GM23338 (cell line): ENCODE data around the gene CLEC2D.

Source experiments
- CREB1 ChIP-seq: fragments of 250-450 bp; sonication (Bioruptor Pico); IDR thresholded peaks from 2 replicates; pipeline ENCODE4 v1.5.0; 2020; ENCODE audit warnings: low read depth, mild to moderate bottlenecking, moderate library complexity
- EZH2 ChIP-seq: fragments of 200-600 bp; sonication (generic); IDR thresholded peaks from one replicate; pipeline ENCODE4 v1.8.0; 2017; ENCODE audit warnings: antibody characterized with exemption, mild to moderate bottlenecking, low read depth; ENCODE audit not compliant: unreplicated experiment
- EZH2phosphoT487 ChIP-seq: fragments of 200-600 bp; sonication (generic); IDR thresholded peaks from one replicate; pipeline ENCODE4 v1.8.1; 2018; ENCODE audit warnings: antibody characterized with exemption; ENCODE audit not compliant: unreplicated experiment
- JUNB ChIP-seq: IDR thresholded peaks from one replicate; pipeline ENCODE4 v1.6.1; 2016; ENCODE audit warnings: antibody characterized with exemption; ENCODE audit not compliant: unreplicated experiment
- NANOG ChIP-seq: IDR thresholded peaks from 2 replicates; pipeline ENCODE4 v1.6.1; 2016; ENCODE audit warnings: antibody characterized with exemption, borderline replicate concordance
- POLR2AphosphoS5 ChIP-seq: IDR thresholded peaks from 2 replicates; pipeline ENCODE4 v1.6.1; 2016; ENCODE audit warnings: antibody characterized with exemption, low read depth
- ZNF114 ChIP-seq: fragments of 250-450 bp; sonication (Bioruptor Pico); IDR thresholded peaks from 2 replicates; pipeline ENCODE4 v1.5.0; 2020; ENCODE audit warnings: mild to moderate bottlenecking, moderate library complexity
- ZNF331 ChIP-seq: fragments of 250-450 bp; sonication (Bioruptor Pico); IDR thresholded peaks from 2 replicates; pipeline ENCODE4 v1.5.0; 2020; ENCODE audit warnings: low read depth, mild to moderate bottlenecking, moderate library complexity
- TF ChIP-seq, protein P1 (sequence below): IDR thresholded peaks from one replicate; pipeline ENCODE4 v1.6.1; 2018; ENCODE audit warnings: antibody characterized with exemption; ENCODE audit not compliant: unreplicated experiment
- TF ChIP-seq, protein P2 (sequence below), 2 experiments: fragments of 200-600 bp in 1 of 2; sonication (generic) in 1 of 2; conservative IDR thresholded peaks; 2 replicates each; pipeline versions ENCODE4 v1.5.1 to v1.6.1; 2016 to 2017; ENCODE audit warnings: antibody characterized with exemption in 2 of 2, low read depth in 2 of 2, mild to moderate bottlenecking in 2 of 2, moderate library complexity in 1 of 2
- TF ChIP-seq, protein P3 (sequence below): IDR thresholded peaks from 2 replicates; pipeline ENCODE4 v1.6.1; 2016; ENCODE audit warnings: antibody characterized with exemption

DNA sequence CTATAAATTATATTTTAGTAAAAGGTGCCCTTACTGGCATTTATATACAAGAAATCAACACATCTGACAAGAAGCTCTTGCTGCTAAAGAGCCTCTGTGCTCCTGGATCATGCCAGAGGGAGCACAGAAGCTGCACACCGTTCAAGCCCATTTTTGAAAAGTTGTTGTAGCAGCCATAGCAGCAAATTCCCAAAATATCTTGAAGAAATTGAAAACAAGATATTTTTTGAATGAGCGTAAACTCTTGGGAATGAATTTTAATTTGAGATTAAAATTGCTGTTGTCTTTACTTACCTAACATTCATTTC lies 540 bp upstream of the CLEC2D start:
- TF ChIP-seq ZNF114 (CRISPR knock-in tag), result no peak
- TF ChIP-seq, protein P1, sequence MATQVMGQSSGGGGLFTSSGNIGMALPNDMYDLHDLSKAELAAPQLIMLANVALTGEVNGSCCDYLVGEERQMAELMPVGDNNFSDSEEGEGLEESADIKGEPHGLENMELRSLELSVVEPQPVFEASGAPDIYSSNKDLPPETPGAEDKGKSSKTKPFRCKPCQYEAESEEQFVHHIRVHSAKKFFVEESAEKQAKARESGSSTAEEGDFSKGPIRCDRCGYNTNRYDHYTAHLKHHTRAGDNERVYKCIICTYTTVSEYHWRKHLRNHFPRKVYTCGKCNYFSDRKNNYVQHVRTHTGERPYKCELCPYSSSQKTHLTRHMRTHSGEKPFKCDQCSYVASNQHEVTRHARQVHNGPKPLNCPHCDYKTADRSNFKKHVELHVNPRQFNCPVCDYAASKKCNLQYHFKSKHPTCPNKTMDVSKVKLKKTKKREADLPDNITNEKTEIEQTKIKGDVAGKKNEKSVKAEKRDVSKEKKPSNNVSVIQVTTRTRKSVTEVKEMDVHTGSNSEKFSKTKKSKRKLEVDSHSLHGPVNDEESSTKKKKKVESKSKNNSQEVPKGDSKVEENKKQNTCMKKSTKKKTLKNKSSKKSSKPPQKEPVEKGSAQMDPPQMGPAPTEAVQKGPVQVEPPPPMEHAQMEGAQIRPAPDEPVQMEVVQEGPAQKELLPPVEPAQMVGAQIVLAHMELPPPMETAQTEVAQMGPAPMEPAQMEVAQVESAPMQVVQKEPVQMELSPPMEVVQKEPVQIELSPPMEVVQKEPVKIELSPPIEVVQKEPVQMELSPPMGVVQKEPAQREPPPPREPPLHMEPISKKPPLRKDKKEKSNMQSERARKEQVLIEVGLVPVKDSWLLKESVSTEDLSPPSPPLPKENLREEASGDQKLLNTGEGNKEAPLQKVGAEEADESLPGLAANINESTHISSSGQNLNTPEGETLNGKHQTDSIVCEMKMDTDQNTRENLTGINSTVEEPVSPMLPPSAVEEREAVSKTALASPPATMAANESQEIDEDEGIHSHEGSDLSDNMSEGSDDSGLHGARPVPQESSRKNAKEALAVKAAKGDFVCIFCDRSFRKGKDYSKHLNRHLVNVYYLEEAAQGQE, result no peak
- TF ChIP-seq CREB1 (CRISPR knock-in tag), result no peak
- TF ChIP-seq, protein P2, sequence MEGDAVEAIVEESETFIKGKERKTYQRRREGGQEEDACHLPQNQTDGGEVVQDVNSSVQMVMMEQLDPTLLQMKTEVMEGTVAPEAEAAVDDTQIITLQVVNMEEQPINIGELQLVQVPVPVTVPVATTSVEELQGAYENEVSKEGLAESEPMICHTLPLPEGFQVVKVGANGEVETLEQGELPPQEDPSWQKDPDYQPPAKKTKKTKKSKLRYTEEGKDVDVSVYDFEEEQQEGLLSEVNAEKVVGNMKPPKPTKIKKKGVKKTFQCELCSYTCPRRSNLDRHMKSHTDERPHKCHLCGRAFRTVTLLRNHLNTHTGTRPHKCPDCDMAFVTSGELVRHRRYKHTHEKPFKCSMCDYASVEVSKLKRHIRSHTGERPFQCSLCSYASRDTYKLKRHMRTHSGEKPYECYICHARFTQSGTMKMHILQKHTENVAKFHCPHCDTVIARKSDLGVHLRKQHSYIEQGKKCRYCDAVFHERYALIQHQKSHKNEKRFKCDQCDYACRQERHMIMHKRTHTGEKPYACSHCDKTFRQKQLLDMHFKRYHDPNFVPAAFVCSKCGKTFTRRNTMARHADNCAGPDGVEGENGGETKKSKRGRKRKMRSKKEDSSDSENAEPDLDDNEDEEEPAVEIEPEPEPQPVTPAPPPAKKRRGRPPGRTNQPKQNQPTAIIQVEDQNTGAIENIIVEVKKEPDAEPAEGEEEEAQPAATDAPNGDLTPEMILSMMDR (conservative IDR thresholded peaks at IDR 0.05; ENCODE audit: low read depth in 2 of 2), result no peak
- TF ChIP-seq POLR2AphosphoS5, result no peak
- TF ChIP-seq EZH2, result no peak
- TF ChIP-seq JUNB, result no peak
- no peak for TF ChIP-seq EZH2phosphoT487
- no peak for TF ChIP-seq ZNF331 (CRISPR knock-in tag)
- TF ChIP-seq, protein P3, sequence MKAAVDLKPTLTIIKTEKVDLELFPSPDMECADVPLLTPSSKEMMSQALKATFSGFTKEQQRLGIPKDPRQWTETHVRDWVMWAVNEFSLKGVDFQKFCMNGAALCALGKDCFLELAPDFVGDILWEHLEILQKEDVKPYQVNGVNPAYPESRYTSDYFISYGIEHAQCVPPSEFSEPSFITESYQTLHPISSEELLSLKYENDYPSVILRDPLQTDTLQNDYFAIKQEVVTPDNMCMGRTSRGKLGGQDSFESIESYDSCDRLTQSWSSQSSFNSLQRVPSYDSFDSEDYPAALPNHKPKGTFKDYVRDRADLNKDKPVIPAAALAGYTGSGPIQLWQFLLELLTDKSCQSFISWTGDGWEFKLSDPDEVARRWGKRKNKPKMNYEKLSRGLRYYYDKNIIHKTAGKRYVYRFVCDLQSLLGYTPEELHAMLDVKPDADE, result no peak
- TF ChIP-seq NANOG, result no peak
